ENCODE measurements around the gene ZFHX3.

ZFHX3 gene

DNA sequence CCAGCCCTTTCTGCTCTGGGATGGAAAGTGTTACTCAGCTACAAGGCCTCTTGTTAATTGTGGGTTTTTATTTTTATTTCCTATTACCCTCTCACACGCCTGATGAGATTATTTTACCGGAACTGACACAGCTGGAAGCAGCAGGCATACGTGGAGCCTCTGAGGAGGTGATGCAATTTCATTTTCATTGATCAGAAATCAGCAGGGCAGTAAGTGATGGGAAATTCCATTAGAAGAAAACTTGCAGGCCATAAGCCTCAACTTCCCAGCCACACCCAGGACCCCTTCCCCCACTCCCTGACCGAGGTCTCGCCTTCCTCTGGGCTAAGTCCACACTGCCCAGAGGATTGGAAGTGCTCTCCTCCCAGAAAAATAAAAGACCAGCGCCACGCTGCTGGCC lies 69.7 kb downstream of the ZFHX3 start:
- no peaks in the 10 kb centered on the region for H3K79me2 ChIP-seq (ENCODE audit: insufficient read depth, low read depth)
- no peak overlapping the region for H2AFZ ChIP-seq (ENCODE audit: low read depth)
- H4K20me1 ChIP-seq (ENCODE audit: insufficient read depth) = no peaks in the 10 kb centered on the region
- no peak overlapping the region for H3K4me2 ChIP-seq
- no peak overlapping the region for H3K4me3 ChIP-seq (IDR thresholded peaks at IDR 0.05; ENCODE audit: insufficient read depth, low read depth, low read length)
- H3K36me3 ChIP-seq (ENCODE audit: insufficient read depth) = no peaks in the 10 kb centered on the region
- H3K9ac ChIP-seq = no peak overlapping the region
- no peaks in the 10 kb centered on the region for H3K4me1 ChIP-seq (ENCODE audit: low read depth, poor library complexity, severe bottlenecking)
- no peak overlapping the region for H3K27ac ChIP-seq
- TF ChIP-seq, protein P1, sequence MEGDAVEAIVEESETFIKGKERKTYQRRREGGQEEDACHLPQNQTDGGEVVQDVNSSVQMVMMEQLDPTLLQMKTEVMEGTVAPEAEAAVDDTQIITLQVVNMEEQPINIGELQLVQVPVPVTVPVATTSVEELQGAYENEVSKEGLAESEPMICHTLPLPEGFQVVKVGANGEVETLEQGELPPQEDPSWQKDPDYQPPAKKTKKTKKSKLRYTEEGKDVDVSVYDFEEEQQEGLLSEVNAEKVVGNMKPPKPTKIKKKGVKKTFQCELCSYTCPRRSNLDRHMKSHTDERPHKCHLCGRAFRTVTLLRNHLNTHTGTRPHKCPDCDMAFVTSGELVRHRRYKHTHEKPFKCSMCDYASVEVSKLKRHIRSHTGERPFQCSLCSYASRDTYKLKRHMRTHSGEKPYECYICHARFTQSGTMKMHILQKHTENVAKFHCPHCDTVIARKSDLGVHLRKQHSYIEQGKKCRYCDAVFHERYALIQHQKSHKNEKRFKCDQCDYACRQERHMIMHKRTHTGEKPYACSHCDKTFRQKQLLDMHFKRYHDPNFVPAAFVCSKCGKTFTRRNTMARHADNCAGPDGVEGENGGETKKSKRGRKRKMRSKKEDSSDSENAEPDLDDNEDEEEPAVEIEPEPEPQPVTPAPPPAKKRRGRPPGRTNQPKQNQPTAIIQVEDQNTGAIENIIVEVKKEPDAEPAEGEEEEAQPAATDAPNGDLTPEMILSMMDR (conservative IDR thresholded peaks at IDR 0.05; ENCODE audit: low read depth, low read length) = no peak
- no peaks in the 10 kb centered on the region for H3K27me3 ChIP-seq (ENCODE audit: insufficient read depth, low read depth)

DNA sequence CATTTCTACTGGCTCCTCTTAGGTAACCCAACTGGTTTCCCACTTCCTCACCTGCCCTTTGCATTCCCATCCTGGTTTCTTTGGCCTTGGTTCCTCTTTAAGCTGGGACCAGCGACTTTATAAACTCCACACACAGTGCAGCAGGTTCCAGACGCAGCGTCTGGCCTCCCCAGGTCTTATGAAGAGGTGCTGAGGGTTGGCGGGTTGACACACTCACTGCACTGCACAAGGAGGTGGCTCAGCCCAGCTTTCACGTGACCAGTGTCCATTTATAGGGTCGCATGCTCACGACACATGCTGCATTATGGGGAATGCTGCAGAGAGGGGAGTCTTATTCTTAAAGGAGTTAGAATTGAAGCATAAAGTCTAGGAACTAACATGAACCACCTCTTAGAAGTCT lies 70.8 kb downstream of the ZFHX3 start:
- Histone ChIP-seq H3K27me3 (ENCODE audit: insufficient read depth, low read depth) (no peaks in the 10 kb centered on the region), H4K20me1 (ENCODE audit: insufficient read depth) (no peaks in the 10 kb centered on the region), H3K79me2 (ENCODE audit: insufficient read depth, low read depth) (no peaks in the 10 kb centered on the region), H3K9ac (no peak overlapping the region), H3K36me3 (ENCODE audit: insufficient read depth) (no peaks in the 10 kb centered on the region), H3K4me2 (no peak overlapping the region), H3K27ac (no peak overlapping the region), H3K4me1 (ENCODE audit: low read depth, poor library complexity, severe bottlenecking) (no peaks in the 10 kb centered on the region), H3K4me3 (IDR thresholded peaks at IDR 0.05; ENCODE audit: insufficient read depth, low read depth, low read length) (no peak overlapping the region), H2AFZ (ENCODE audit: low read depth) (no peak overlapping the region)
- TF ChIP-seq, protein P1 (conservative IDR thresholded peaks at IDR 0.05; ENCODE audit: low read depth, low read length) = no peak

DNA sequence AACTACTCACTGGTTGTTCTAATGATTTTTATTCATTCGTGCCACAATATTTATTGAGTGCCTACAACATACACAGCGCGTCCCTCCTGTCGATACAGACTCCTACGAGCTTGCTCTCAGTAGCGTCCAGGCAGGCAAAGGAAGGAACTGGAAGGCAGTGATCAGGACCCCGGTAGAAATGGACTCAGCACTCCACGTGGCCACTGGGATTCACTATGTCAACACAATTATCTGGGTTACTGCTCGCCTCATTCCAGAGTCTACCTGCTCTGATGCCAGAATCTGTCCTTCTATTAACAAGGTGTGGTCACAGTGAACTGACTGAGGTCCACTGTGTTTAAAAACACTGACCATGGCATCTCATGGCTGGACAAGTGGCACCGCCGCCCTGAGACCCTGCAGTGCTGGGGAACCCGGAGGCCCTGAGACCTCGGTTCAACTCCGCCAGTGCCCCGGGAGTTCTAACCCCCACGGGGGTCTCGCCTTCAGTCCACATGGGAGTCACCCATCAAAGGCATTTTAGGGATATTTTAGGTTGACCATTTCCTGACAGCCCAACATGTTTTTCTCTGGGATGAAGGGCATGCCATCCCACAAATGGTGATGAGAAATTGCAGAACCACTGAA lies 71.4 kb downstream of the ZFHX3 start:
- Histone ChIP-seq H3K4me1 (ENCODE audit: low read depth, poor library complexity, severe bottlenecking) (no peaks in the 10 kb centered on the region), H4K20me1 (ENCODE audit: insufficient read depth) (no peaks in the 10 kb centered on the region), H3K27ac (no peak overlapping the region), H3K79me2 (ENCODE audit: insufficient read depth, low read depth) (no peaks in the 10 kb centered on the region), H3K9ac (no peak overlapping the region), H3K4me3 (IDR thresholded peaks at IDR 0.05; ENCODE audit: insufficient read depth, low read depth, low read length) (no peak overlapping the region), H2AFZ (ENCODE audit: low read depth) (no peak overlapping the region), H3K4me2 (no peak overlapping the region), H3K27me3 (ENCODE audit: insufficient read depth, low read depth) (no peaks in the 10 kb centered on the region), H3K36me3 (ENCODE audit: insufficient read depth) (no peaks in the 10 kb centered on the region)
- TF ChIP-seq, protein P1 (conservative IDR thresholded peaks at IDR 0.05; ENCODE audit: low read depth, low read length) = no peak

DNA sequence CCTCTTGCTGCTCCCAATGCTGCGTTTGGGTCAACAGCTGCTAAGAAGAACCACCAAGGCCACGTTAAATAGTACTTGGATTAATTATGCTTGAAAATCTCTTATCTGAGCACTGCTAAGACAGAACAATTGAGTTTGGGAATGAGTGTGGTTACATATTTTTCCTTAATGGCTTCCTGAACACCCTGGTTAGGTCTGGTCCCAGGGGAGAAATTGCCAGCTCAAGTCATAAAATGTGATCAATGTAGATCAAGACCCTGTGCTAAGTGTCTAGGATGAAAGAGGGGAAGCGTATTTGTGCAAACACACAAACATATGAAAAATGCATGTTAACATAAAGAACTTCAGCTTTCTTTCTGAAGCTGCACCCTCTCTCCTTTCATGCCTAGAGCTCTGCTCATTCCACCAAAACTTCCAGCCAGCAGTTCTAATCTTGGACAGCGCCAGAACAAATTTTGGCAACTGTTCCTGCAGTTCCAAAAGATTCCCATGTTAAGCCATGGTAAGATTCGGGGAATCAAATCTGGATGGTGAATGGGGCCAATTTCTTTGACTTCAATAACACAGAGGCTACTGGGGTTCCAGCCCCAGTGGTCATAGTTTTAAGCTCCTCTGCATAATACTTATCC lies 72.0 kb downstream of the ZFHX3 start:
- TF ChIP-seq, protein P1 (conservative IDR thresholded peaks at IDR 0.05; ENCODE audit: low read depth, low read length) = no peak
- no peaks in the 10 kb centered on the region for H4K20me1 ChIP-seq (ENCODE audit: insufficient read depth)
- no peak overlapping the region for H3K4me3 ChIP-seq (IDR thresholded peaks at IDR 0.05; ENCODE audit: insufficient read depth, low read depth, low read length)
- no peak overlapping the region for H2AFZ ChIP-seq (ENCODE audit: low read depth)
- no peaks in the 10 kb centered on the region for H3K4me1 ChIP-seq (ENCODE audit: low read depth, poor library complexity, severe bottlenecking)
- no peaks in the 10 kb centered on the region for H3K27me3 ChIP-seq (ENCODE audit: insufficient read depth, low read depth)
- H3K9ac ChIP-seq = no peak overlapping the region
- H3K27ac ChIP-seq = no peak overlapping the region
- H3K4me2 ChIP-seq = no peak overlapping the region
- no peaks in the 10 kb centered on the region for H3K36me3 ChIP-seq (ENCODE audit: insufficient read depth)
- H3K79me2 ChIP-seq (ENCODE audit: insufficient read depth, low read depth) = no peaks in the 10 kb centered on the region
